GM19372 (cell line): Measurements from ENCODE around the gene NKAIN4.

ENCODE experiments used
- ATAC-seq: cut with Tn5 transposase; IDR thresholded peaks from one replicate; pipeline ENCODE4 v1.9.1; 2021; ENCODE audit warnings: mild to moderate bottlenecking, low read depth, moderate library complexity; ENCODE audit not compliant: unreplicated experiment

NKAIN4 gene

DNA sequence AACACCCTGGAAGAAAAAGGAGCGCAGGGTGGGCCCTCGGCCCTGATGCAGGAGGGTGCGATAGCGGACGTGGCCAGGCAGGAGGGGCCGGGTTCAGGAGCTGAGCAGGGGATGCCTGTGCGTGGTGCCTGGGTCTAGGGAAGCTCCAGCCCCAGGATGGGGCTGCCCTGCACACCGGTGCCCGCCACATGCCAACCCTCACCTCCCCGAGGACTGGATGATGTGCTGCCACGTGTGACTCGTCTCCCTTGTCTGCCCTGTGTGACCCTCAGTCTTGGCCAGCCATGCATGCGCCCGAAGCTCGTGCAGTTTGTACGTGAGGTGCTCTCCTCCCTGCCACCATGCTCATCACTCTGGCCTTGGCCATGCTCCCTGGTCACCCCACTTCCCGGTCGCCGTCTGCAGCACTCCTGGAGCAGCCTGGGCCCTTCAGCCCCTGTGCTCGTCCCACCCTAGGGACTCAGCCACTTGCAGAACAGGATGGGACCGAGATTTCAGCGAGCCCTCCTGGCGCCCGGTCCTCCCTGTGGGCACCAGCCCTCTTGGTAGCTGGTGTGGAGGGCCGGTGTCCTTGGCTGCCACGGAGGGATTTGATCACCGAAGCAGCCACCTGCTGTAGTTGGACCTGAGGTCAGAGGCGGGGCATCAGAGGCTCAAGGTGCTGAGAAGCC is 34.5 kb upstream of the NKAIN4 start:
- no peak for ATAC-seq

DNA sequence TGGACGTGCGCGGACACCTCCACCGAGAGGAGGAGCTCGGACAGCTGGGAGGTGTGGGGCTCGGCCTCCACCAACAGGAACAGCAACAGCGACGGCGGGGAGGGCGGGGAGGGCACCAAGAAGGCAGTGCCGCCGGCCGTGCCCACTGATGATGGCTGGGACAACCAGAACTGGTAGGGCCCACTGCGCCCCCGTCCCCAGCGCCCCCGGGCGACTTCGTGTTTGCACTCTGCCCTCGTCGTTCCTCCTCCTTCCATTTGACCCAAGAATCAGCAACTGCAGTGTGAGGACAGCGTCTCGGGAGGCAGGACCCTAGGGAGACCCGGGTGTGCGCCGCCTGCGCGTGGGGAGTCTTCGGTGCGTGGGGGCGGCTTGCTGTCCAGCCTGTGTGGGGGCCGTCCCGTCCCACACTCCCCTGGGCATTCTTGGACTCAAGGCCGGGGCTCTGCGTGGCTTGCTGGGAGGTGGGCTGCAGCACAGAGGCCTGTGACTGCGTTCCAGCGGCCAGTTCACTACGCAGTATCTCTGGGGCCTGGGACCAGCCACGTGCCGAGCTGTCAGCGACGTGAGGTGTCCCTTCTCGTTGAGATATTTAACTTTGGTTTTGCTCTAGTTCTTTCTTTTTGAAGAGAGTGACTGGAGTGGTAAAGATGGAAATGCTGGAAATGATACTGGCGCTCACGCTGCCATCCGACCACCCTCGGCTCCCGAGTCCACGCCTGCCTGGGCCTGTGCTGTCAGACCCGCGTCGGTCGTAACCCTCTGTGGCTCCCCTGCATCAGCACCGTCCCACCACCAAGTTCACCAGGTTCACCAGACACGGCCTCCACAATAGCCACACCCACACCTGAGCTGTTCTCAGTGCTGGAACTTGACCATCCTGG is 33.7 kb upstream of the NKAIN4 start:
- no peak for ATAC-seq

DNA sequence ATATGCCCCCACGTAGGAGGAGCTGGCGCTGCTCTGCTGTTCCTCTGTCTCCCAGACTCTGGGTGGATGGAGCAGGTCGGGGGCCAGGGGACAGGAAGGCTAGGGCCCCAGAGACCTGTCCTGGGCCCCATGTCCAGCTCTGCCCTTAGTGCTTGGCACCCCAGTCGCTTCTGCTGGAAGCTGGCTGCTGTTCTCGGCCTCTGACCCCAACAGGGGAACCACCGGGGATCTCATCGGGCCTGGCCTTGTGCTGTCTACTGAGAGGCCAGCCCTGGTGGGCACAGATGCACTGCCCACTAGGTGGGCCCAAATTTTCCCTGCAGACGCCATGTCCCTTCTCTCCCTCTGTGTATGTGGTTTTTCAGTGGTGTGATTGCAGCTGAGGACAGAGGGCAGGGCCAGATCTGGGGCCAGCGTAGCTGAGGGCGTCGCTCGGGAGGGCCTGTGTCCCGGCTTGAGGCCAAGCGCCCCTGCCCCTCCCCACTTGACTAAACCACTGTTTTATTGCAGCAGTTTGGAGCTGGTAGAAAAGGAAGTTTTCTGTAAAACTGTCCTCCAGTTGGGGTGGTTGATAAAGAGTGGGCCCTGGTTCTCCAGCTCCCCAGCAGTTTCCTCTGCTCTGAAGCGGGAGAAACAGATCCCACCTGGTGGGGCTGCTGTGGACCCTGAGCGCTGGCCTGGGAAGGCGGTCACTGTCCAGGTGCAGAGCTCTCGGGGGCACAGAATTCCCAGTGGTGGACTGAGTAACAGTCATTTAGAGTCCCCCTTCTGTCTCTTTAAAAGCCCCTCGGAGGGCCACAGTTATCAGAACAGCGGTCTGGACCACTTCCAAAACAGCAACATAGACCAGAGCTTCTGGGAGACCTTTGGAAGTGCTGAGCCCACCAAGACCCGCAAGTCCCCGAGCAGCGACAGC is 32.8 kb upstream of the NKAIN4 start:
- no peak for ATAC-seq

DNA sequence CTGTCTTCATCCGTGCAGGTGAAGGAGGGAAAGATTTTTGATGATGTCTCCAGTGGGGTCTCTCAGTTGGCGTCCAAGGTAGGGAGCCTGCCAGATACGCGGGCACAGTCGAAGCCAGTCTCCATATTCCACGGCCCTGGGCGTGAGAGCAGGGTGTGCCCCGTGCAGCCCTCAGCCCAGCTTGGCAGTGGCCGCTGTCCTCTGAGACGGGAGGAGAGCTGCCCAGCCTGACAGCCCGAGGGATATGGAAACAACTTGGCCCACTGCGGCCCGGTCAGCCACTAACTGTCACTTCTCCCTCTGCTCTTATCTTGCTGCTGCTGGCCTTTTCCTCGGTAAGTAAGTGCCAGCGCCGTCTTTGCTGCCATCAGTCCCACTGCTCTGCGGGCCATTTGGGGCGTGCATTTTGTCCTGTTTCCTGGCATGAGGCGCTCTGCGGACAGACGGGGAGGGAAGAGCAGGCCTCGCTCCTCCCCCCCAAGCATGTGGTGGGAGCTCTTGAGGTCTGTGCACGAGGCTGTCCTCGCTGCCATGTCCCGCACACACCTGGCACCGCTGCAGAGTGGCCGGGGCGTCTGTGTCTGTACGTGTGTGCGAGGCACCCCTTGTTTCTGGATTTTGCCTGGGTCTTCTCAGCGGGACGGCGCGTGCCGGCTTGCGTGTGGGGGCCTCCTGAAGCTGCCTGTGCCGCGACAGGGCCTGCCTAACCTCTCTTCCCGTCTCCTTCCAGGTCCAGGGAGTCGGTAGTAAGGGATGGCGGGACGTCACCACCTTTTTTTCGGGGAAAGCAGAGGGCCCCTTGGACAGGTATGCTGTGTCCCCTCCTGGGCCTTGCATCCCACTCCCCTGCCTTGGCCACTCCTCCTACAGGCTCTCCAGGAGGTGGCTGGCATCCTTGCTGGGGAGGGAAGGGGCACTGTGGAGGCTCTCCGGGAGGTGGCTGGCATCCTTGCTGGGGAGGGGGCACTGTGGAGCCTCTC is 31.7 kb upstream of the NKAIN4 start:
- ATAC-seq: no peak

DNA sequence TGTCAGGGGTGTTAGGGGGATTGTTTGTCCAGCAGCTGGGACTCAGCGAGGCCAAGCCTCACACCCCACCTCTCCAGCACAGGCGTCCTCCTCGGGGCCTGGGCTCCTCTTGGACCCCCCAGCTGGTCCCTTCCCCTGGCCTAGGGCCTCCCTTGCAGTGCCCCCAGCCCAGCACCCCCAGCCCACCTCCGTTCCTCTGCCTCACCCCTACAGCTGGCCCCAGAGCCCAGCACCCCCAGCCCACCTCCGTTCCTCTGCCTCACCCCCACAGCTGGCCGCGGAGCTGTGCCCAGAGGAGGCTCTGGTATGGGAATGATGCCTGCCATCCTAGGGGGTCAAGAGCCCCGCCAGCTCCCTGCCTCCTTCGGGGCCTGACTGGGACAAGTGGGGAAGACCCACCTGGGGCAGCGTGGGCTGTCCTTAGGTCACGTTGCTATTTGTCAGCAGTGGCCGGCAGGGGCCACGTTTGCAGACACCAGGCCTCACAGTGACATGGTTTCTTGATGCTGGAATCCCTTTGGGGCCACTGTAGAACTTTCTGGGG is 30.8 kb upstream of the NKAIN4 start:
- ATAC-seq: no peak

DNA sequence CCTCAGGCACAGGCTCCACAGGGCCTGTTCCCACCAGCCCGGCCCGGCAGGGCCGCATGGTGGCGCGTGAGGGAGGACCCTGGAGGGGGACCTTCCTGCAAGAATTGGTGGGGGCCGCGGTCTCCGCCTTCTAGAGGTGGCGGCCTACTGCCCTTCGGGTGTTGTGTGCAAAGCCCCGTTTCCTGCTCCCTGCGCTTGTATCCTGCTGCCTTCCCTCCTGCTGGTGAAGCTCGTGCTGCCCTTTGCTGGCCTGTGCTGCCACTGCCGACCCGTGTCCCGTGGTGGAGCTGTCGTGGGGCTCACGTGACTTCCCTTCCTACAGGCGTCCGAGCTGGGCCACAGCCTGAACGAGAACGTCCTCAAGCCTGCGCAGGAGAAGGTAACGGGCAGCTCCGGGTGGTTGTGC is 30.3 kb upstream of the NKAIN4 start:
- no peak for ATAC-seq

DNA sequence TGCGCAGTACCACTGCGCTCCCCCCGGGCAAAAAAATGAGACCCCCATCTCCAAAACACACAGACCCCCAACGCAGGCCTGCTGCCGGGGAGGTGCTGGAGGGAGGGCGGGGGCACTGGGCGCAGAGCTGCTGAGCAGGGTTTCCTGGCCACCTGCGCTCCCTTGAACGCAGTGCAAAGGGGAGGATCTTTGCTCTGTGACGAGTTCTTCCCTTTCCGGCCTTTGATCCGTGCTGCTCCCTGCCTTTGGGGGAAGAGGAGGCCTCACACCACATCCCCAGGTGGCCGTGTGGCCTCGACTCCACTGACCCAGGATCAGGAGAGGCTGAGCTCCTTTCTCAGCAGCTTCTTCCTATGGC is 29.8 kb upstream of the NKAIN4 start:
- no peak for ATAC-seq

DNA sequence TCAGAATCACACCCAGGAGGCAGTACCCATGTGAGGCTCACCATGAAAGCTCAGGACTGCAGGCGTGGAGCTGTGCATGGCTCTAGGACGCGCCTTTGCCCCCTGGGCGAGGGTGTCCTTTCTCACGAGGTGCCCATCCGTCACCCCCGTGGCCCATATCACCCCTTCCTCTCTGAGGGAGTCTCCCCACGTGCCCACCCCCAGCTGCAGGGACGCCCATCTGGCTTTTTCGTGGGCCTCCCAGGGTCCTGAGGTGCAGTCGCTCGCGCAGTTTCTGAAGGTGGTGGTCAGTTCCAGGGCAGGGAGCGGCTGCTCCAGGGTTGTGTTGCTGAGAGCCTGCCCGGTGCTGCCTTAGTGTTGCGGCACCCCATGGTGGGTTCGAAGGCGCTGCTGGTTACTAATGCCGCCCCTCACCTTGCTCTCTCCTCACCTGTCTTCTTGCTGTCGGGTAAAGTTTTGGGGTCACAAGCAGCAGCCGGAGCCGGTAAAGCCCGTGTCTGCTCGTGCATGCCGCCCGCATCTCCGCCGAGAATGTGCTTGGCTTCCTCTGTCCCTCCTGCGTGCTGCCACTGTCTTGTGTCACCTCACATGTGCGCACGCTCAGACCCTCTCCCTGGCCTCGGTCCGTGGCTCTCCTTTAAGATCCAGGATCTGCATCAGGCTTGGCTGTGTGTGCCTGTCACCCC is 29.3 kb upstream of the NKAIN4 start:
- no peak for ATAC-seq

DNA sequence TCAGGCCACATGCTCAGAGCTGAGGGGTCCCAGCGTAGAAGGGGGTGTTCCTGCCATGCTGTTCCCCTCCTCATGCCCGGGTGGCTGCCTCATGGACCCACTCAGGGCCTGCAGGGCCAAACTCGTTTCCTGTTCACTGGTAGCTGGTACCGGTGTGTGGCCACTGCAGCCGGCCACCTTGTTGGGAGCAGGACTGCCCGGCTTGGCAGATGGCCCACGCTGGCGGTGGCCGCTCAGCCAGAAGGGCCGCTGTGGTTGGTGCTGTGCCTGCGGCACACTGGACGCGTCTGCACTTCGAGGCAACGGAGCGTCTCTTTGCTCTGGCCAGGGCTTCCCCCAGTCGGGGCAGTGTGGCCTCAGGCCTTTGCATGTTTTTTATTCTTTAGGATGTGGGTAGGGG is 28.7 kb upstream of the NKAIN4 start:
- no peak for ATAC-seq

DNA sequence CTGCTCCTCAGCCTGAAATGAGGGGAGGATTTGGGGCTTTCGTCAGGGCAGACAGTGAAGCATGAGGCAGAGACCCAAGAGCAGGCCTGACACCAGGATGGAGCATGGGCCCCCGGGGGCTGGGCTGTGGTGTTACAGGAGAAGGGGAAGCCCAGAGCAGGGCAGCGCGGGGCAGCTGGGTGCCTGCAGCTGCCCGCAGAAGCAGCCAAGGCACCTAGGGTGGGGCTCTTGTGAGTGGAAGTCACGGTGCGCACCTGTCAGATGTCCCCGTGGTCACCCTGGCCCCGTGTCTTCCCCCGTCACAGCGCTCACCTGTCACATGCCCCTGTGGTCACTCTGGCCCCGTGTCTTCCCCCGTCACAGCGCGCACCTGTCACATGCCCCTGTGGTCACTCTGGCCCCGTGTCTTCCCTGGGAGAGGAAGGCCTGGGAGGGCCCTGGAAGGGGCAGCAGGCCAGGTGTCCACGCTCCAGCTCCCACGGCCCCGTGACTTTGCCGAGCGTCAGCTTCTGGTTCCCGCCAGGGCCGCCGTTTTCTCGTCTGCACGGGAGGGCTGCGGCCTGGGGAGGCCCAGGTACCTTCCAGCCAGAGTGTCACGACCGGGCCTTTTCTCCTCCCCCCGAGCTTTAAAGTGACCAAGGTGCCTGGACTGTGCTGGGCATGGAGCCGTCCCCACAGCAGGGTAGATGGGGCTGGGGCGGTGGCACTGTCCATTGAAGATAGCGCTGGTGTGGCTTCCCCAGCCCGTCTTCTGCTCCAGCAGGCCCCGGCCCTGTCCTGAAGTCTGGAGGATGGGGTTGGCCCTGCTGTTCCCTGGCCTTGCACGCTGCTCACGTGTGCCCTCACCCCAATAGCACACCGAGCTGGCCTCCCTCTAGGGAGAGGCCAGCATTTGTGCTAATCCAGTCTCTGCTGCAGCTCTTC is 27.7 kb upstream of the NKAIN4 start:
- no peak for ATAC-seq

DNA sequence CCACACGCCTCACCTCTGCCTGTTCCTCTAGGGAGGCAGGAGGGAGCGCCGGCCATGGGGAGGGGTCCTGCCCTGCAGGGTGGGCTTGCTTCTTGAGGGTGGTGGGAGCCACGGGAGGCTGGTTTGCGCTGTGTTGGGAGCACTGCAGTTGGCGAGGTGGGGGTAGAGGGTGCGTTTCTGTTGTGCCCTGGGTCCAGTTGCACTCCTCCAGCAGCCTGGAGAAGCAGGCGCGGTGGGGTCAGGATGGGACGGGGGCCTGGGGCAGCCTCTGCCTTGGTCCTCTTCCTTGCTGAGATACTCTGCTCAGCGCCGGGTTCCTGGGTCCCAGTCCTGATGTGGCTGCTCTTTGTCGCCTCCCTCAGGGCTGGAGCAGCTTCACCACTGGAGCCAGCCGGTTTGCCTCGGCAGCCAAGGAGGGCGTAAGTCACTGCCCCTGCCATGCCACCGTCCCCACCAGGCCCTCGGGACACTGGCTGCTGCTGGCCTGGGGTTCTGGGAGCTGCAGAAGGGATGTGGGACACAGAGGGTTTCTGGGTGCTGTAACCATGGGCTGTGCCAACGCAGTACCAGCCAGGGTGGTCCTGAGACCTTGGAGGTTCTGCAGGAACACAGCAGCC is 26.8 kb upstream of the NKAIN4 start:
- ATAC-seq: no peak

DNA sequence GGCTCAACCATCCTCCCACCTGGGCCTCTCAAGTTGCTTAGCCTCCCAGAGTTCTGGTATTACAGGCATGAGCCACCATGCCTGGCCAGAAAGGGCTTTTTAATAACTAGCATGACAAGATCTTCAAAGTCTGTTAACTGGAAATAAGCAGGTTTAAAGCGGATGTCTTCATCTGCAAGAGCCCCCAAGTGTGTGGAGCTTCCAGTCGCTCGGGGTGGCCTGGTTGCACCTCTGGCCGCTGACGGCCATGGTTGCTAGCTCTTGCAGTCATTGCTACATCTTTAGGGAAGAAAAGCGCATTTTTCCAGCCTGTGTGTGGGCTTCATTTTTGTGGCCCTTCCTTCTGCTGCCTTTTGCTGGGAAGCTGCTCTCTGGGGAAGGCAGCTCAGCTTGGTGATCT is 26.1 kb upstream of the NKAIN4 start:
- ATAC-seq: no peak

DNA sequence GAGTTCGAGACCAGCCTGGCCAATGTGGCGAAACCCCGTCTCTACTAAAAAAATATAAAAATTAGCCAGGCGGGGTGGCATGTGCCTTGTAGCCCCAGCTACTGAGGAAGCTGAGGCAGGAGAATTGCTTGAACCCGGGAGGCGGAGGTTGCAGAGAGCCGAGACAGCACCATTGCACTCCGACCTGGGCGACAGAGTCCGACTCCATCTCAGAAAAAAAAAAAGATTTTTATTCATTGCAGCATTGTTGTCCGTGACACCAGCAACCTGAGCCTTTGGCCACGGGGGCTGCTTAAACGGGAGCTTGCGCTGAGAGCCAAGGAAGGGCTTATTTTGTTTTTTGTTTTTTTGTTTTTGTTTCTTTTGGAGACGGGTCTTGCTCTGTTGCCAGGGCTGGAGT is 25.7 kb upstream of the NKAIN4 start:
- no peak for ATAC-seq

DNA sequence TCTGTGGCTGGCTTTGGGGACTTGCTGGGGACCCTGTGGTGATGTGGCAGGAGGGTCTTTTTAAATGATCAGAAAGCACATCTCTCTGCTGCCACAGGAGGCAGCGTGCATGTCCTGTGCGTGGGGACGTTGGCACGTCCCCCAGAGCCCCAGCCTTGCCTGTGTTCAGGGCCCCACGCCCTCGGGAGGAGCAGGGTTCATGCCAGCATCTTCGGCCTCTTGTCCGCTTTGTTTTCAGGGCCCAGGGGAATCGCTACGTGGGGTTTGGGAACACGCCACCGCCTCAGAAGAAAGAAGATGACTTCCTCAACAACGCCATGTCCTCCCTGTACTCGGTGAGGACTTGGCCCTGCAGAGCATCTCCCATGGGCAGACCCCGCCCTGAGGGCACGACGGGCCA is 24.4 kb upstream of the NKAIN4 start:
- ATAC-seq: no peak

DNA sequence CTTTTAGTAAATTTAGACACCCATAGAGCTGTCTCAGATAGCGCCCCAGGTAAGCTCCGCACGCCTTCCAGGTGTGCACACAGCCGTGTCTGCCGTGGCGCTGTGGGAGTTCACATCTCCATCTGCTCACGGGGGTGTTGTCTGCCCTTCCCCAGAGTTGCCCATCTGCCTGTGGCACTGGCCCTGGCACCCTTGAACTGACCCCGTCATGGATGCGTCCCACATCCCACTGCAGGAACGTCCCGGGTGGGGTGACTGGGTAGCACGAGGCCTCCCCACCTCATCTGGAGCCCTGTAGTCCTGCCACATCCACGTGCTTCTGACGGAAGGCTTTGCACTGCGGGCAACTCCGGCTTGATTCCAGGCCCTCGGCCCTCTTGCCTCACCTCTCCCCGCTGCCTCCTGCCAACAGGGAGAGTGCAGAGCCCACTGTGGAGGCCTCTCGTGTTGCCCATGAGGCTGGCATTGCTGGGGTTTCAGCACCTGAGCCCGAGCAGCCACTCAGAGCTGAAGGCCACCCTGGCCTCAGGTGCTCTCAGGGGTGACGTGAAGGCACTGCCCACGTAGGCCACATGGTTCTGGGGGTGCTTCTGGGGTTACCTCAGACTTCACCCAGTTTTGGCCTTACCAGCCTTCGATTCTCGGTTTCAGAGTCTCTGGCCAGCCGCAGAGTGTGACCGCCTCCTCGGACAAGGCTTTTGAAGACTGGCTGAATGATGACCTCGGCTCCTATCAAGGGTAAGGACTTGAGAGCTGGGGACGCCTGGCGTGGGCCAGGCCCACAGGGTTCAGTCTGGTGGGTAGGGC is 23.4 kb upstream of the NKAIN4 start:
- no peak for ATAC-seq

DNA sequence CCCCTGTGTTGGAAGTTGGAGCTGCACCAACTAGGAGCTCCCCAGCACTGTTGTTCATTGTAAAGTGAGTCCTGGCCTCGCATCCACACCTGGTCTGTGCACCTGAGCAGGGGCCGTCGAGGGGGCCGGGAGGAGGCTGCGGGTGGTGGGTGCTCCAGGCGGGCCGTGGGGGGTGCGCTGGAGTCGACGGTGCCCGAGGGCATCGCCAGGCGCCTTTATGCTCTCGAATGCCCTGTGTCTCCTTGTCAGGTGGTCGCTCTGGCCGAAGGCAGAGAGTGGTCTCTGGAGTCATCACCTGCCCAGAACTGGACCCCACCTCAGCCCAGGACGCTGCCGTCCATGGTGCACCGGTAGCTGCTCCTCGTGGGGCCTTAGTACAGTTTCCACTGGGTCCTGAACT is 22.7 kb upstream of the NKAIN4 start:
- no peak for ATAC-seq

DNA sequence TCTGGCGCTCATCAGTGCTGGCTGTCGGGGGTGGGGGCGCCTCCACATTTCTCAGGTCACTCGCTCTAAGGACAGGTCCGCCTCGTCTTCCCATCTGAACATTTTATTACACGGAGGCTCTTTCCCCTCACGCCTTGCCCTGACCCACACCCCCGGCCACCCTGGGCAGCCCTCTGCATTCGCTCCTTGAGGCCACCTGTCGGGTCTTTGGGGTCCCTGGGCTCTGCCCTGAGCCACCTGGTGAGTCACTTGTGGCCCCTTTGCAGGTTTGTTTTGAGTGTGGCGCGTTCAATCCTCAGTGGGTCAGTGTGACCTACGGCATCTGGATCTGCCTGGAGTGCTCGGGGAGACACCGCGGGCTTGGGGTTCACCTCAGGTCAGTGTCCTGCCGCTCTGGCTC is 21.6 kb upstream of the NKAIN4 start:
- ATAC-seq: no peak
